Gastrocnemius medialis (tissue), 4 donors: ENCODE data around the gene HEXIM2. TPM values are rescaled to one million over a fixed set of nuclear protein-coding genes. Genes with fewer than 3 reads are reported as not detected.

Experiments
- ATAC-seq, 2 donors: fragments of 150-250 bp; one replicate each; pipeline ENCODE4 v1.9.1; 2016
- DNase-seq, 2 donors: peaks; one replicate each; pipeline ENCODE4 v3.0.0-alpha.2; 2019
- H3K27ac ChIP-seq, 4 donors: fragments of 200-600 bp; sonication (generic); 1 replicate in 1 of 4; 2 replicates in 3 of 4; pipeline ENCODE4 v1.5.1; 2016 to 2018; ENCODE audit warnings: mild to moderate bottlenecking in 2 of 4, moderate library complexity in 1 of 4
- H3K27me3 ChIP-seq, 3 donors: fragments of 200-600 bp; sonication (generic) in 2 of 3; 1 replicate in 1 of 3; 2 replicates in 2 of 3; pipeline versions ENCODE4 v1.5.1 to v1.6.0; 2016 to 2019; ENCODE audit warnings: mild to moderate bottlenecking in 1 of 3, moderate library complexity in 1 of 3
- H3K36me3 ChIP-seq, 2 donors: fragments of 200-600 bp; sonication (generic) in 1 of 2; one replicate each; pipeline ENCODE4 v1.5.1; 2017 to 2018
- H3K4me1 ChIP-seq, 2 donors: fragments of 200-600 bp; sonication (generic) in 1 of 2; one replicate each; pipeline ENCODE4 v1.5.1; 2016 to 2017; ENCODE audit warnings: mild to moderate bottlenecking in 2 of 2
- H3K4me3 ChIP-seq, 4 donors: fragments of 200-600 bp; sonication (generic) in 3 of 4; 1 replicate in 1 of 4; 2 replicates in 3 of 4; pipeline ENCODE4 v1.5.1; 2016 to 2019; ENCODE audit warnings: mild to moderate bottlenecking in 2 of 4
- H3K9me3 ChIP-seq, 3 donors: fragments of 200-600 bp; sonication (generic) in 2 of 3; 1 replicate in 1 of 3; 2 replicates in 2 of 3; pipeline ENCODE4 v1.5.1; 2016 to 2019
- CTCF ChIP-seq, 5 experiments: fragments of 450-650 bp in 3 of 5; fragments of 200-600 bp in 2 of 5; sonication (generic) in 2 of 5; IDR thresholded peaks in 4 of 5; conservative IDR thresholded peaks in 1 of 5; 1 replicate in 4 of 5; 2 replicates in 1 of 5; pipeline ENCODE4 v1.5.1; 2016 to 2019; ENCODE audit warnings: antibody characterized with exemption in 5 of 5, mild to moderate bottlenecking in 3 of 5, moderate library complexity in 3 of 5
- POLR2A ChIP-seq, 2 donors: fragments of 450-650 bp; IDR thresholded peaks; one replicate each; pipeline ENCODE4 v1.6.1; 2017; ENCODE audit warnings: antibody characterized with exemption in 2 of 2, mild to moderate bottlenecking in 2 of 2, moderate library complexity in 2 of 2
- in situ Hi-C, 4 donors: fragments of 200-750 bp; cut with MboI; loops; one replicate each; pipeline versions ENCODE4 v1.15.0 to v1.8.0; 2017; ENCODE audit warnings: low sequenced_read_pairs in 4 of 4
- intact Hi-C: fragments of 100-400 bp; cut with DNase I; formaldehyde crosslinking; loops from one replicate; pipeline ENCODE4 v1.15.1; 2023; ENCODE audit warnings: low total_unique reads
- total RNA-seq, 4 donors: library from RNA; depleted of rRNA; stranded (reverse); fragments of >200 nt; gene quantifications; one replicate each; pipeline versions ENCODE4 v1.1.0 to v1.2.3, GENCODE V29; 2016

The HEXIM2 gene
- total RNA-seq, 4 donors from 2014 or later, result 31.4 to 70.8 (median 64.9) TPM

DNA sequence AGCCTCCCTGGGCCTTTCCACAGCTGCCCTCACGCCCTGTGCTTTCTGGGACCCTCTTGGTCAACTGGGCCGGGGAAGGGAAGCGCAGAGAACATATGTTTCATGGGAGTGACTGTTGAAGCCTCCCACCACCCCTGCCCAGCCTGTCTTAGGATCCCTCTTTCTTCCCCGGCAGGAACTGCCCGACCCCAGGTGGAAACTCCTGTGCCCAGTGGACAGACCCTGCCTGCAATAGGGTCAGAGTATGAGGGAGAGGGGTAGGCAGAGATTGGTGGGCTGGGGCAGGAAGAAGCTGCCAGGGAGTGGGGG is 10.5 kb downstream of the HEXIM2 start:
- Histone ChIP-seq H3K27me3 (no peaks in the 10 kb centered on the region), H3K27ac (peak overlapping the region; percentile 88 to 99 (median 94)), H3K9me3 (no peaks in the 10 kb centered on the region), H3K36me3 (peaks cover 0 to 7% of the 10 kb centered on the region in 2 donors), H3K4me3 (peak overlapping the region; percentile 40 to 52 (median 46)), H3K4me1 (peaks cover 41 to 53% of the 10 kb centered on the region in 2 donors)
- DNase-seq (no peak), ATAC-seq (peak in 1 of 2 donors; percentile 1)
- intact Hi-C loops (no loop called here), in situ Hi-C loops (loop anchor here in 1 of 4 donors (25.0 kb wide), 1 partner anchor 110 kb away; the partner anchor contains the start of genes DCAKD and NMT1)
- TF ChIP-seq CTCF (IDR thresholded peaks at IDR 0.05 in 4 of 5, conservative IDR thresholded peaks at IDR 0.05 in 1 of 5), result no peak
- no peak for TF ChIP-seq POLR2A (IDR thresholded peaks at IDR 0.05)

DNA sequence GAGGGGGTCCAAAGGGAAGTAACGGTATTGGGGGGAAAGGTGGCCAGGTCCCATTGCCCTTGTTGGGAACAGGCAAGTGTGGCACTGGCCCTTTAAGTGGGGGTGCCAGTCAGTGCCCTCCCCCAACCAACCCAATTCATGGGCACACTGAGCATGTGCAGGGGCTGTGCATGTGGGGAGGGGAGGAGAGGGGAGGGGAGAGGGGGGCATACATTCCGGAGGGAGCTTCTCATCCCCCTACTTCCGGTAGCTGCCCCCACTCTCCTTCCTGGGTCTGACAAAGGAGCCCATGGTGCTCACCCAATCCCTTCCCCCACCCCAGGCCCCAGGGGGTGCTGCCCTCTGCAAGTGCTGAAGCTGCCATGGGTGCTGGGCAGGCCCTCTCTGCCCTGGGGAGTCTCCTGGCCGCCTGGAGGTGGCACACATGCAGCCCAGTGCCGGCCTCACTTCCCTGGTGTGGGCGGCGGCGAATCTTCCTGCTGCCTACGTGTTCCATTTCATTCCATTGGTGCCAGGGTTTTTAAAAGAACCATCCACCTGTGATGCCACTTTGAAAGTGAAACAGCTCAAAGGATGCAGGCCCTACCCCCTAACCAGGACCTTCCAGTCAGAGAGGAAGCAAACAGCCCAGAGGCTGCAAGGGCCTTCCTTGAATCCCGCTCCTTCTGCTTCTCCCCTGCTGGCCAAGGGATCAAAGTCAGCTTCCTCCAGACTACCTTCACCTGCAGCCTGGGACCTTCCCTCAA is 11.0 kb downstream of the HEXIM2 start:
- intact Hi-C loops (no loop called here), in situ Hi-C loops (loop anchor here in 1 of 4 donors (25.0 kb wide), 1 partner anchor 110 kb away; the partner anchor contains the start of genes DCAKD and NMT1)
- peaks cover 0 to 7% of the 10 kb centered on the region in 2 donors for H3K36me3 ChIP-seq
- ATAC-seq (peak; percentile 62 to 69), DNase-seq (peak; percentile 63 to 85)
- H3K4me3 ChIP-seq, result peak overlapping the region; percentile 40 to 52 (median 46)
- peaks cover 42 to 53% of the 10 kb centered on the region in 2 donors for H3K4me1 ChIP-seq
- H3K27ac ChIP-seq, result peak overlapping the region; percentile 88 to 99 (median 94)
- no peaks in the 10 kb centered on the region for H3K9me3 ChIP-seq
- TF ChIP-seq POLR2A (IDR thresholded peaks at IDR 0.05), result no peak
- peak in 2 of 5 experiments; percentile 20 to 22 for TF ChIP-seq CTCF (IDR thresholded peaks at IDR 0.05 in 4 of 5, conservative IDR thresholded peaks at IDR 0.05 in 1 of 5)
- no peaks in the 10 kb centered on the region for H3K27me3 ChIP-seq

DNA sequence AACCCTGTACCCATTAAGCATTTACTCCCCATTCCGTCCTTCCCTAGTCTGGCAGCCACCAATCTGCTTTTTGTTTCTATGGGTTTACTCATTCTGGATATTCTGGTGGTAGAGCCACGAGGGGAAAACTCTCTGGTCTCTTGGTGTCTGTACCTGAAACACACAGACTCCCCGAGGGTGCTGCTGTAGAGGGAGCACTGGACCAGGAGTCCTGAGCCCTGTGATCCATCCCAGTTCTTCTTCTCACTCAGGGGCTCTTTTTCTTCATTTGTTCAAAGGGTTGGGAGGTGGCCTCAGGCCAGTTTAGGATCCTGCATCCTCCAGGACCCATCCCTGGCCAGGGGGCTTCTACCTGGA is 14.1 kb downstream of the HEXIM2 start:
- H3K27ac ChIP-seq, result peak overlapping the region; percentile 20 to 71 (median 56)
- no peaks in the 10 kb centered on the region for H3K27me3 ChIP-seq
- DNase-seq, result no peak
- no peak overlapping the region for H3K4me3 ChIP-seq
- ATAC-seq, result no peak
- intact Hi-C loops (loop anchor here (2.0 kb wide), 1 partner anchor 19 kb away; no protein-coding TSS in a partner anchor), in situ Hi-C loops (no loop called here)
- H3K36me3 ChIP-seq, result no peaks in the 10 kb centered on the region
- H3K4me1 ChIP-seq, result peaks cover 38 to 43% of the 10 kb centered on the region in 2 donors
- H3K9me3 ChIP-seq, result no peaks in the 10 kb centered on the region
- TF ChIP-seq POLR2A (IDR thresholded peaks at IDR 0.05), result no peak
- TF ChIP-seq CTCF (IDR thresholded peaks at IDR 0.05 in 4 of 5, conservative IDR thresholded peaks at IDR 0.05 in 1 of 5), result no peak

DNA sequence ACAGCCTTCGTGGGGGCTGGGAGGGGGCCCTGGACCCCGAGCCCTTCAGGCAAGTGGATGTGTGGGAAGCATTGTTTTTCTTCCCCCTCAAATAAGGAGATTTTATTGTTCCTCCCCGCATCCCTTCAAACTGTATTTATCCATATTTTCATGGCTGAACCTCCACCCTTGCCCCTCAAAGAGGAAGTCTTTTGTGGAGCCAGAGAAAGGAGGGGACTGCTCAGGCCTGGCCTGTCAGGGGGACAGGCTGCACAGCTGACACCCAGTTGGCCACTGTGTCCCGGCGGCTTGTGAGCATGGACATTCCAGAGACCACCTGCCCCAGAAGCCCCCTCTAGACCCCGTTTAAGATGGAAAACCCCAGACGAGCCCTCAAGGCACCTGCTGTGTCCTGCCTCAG is 15.9 kb downstream of the HEXIM2 start:
- Histone ChIP-seq H3K4me1 (peaks cover 20 to 24% of the 10 kb centered on the region in 2 donors), H3K27me3 (no peaks in the 10 kb centered on the region), H3K36me3 (no peaks in the 10 kb centered on the region), H3K4me3 (no peak overlapping the region), H3K27ac (no peak overlapping the region), H3K9me3 (no peaks in the 10 kb centered on the region)
- no peak for ATAC-seq
- no peak for TF ChIP-seq POLR2A (IDR thresholded peaks at IDR 0.05)
- TF ChIP-seq CTCF (IDR thresholded peaks at IDR 0.05 in 4 of 5, conservative IDR thresholded peaks at IDR 0.05 in 1 of 5), result no peak
- in situ Hi-C loops (no loop called here), intact Hi-C loops (loop anchor here (2.0 kb wide), 1 partner anchor 17 kb away; no protein-coding TSS in a partner anchor)
- DNase-seq, result no peak
